HCT116 (cell line): ENCODE results near the gene ZNF524. TPM values are rescaled to one million over a fixed set of nuclear protein-coding genes. Genes with fewer than 3 reads are reported as not detected.

Experiments
- ATAC-seq: fragments of 200-7000 bp; cut with Tn5 transposase; 2 replicates; pipeline ENCODE4 v1.9.1; 2020; ENCODE audit warnings: mild to moderate bottlenecking, moderate library complexity
- BruUV-seq: library from RNA; stranded (reverse); fragments of 400-500 nt; replicated peaks from 2 replicates; lab custom pipeline; 2021; lab: Mats Ljungman, UMichigan
- CTCF ChIA-PET: fragments of 300-600 bp; sonication (Branson Sonifier 250); formaldehyde crosslinking; loops from one replicate; lab custom pipeline; 2021; ENCODE audit warnings: antibody characterized with exemption; lab: Charles Lee
- POLR2A ChIA-PET: fragments of 300-600, 350-600 bp; sonication (Branson Sonifier 250); formaldehyde crosslinking; loops from one replicate; lab custom pipeline; 2021; ENCODE audit warnings: antibody characterized with exemption; lab: Charles Lee
- RAD21 ChIA-PET, 2 experiments: fragments of 300-600 bp; sonication (Branson Sonifier 250); formaldehyde crosslinking; loops; one replicate each; lab custom pipeline; 2023; ENCODE audit warnings: low total read pairs in 2 of 2; ENCODE audit not compliant: uncharacterized antibody in 2 of 2, unreplicated experiment in 2 of 2, low non-redundant PET in 1 of 2; lab: Charles Lee
- DNase-seq: peaks from one replicate; pipeline ENCODE4 v3.0.0-alpha.2; 2010; ENCODE audit warnings: low read depth, low spot score
- H2AFZ ChIP-seq: fragments of 200-600 bp; shearing (Covaris generic), sonication (generic); 2 replicates; pipeline ENCODE4 v1.6.1; 2017; ENCODE audit warnings: low read depth, mixed run types, mixed read lengths, antibody characterized with exemption, low read length; ENCODE audit not compliant: poor library complexity, severe bottlenecking
- H3K27ac ChIP-seq: 2 replicates; pipeline ENCODE4 v1.5.1; 2012; ENCODE audit warnings: low read depth, low read length
- H3K27me3 ChIP-seq: fragments of 200-600 bp; sonication (generic); 2 replicates; pipeline ENCODE4 v1.6.1; 2016; ENCODE audit warnings: mixed run types, low read length, mixed read lengths; ENCODE audit not compliant: insufficient read depth
- H3K36me3 ChIP-seq, 2 experiments: fragments of 200-500 bp in 1 of 2; fragments of 200-600 bp in 1 of 2; sonication (Bioruptor generic) in 1 of 2; sonication (generic) in 1 of 2; 2 replicates each; pipeline versions ENCODE4 v1.5.1 to v1.6.1; 2014 to 2016; ENCODE audit warnings: low read length in 2 of 2, inconsistent platforms in 1 of 2, mixed read lengths in 1 of 2, mixed run types in 1 of 2; ENCODE audit not compliant: insufficient read depth in 2 of 2, control insufficient read depth in 1 of 2
- H3K4me1 ChIP-seq, 2 experiments: fragments of 200-600 bp in 1 of 2; sonication (generic) in 1 of 2; 2 replicates each; pipeline versions ENCODE4 v1.5.1 to v1.6.1; 2012 to 2017; ENCODE audit warnings: low read length in 2 of 2, inconsistent platforms in 1 of 2, mild to moderate bottlenecking in 1 of 2, mixed read lengths in 1 of 2, mixed run types in 1 of 2, moderate library complexity in 1 of 2; ENCODE audit not compliant: insufficient read depth in 2 of 2, control insufficient read depth in 1 of 2
- H3K4me2 ChIP-seq: fragments of 200-600 bp; sonication (generic); 2 replicates; pipeline ENCODE4 v1.6.1; 2017; ENCODE audit warnings: mixed run types, low read length, mixed read lengths
- H3K4me3 ChIP-seq, 2 experiments: fragments of 200-600 bp in 1 of 2; sonication (generic) in 1 of 2; replicated peaks in 1 of 2; 2 replicates each; pipeline ENCODE4 v1.5.1; 2011 to 2016; ENCODE audit warnings: low read length in 2 of 2, control low read depth in 1 of 2, low read depth in 1 of 2, mild to moderate bottlenecking in 1 of 2, mixed read lengths in 1 of 2, mixed run types in 1 of 2
- H3K79me2 ChIP-seq: fragments of 200-600 bp; sonication (generic); 2 replicates; pipeline ENCODE4 v1.6.1; 2017; ENCODE audit warnings: mild to moderate bottlenecking, mixed run types, low read length, moderate library complexity, mixed read lengths; ENCODE audit not compliant: insufficient read depth
- H3K9ac ChIP-seq: fragments of 200-600 bp; sonication (generic); 2 replicates; pipeline ENCODE4 v1.6.1; 2016; ENCODE audit warnings: low read length, mixed read lengths
- H3K9me2 ChIP-seq: fragments of 200-600 bp; sonication (generic), shearing (Covaris generic); 2 replicates; pipeline ENCODE4 v1.6.1; 2017; ENCODE audit warnings: mixed run types, mild to moderate bottlenecking, moderate library complexity; ENCODE audit not compliant: insufficient read depth
- H3K9me3 ChIP-seq, 2 experiments: fragments of 200-500 bp in 1 of 2; fragments of 200-600 bp in 1 of 2; sonication (Bioruptor generic) in 1 of 2; sonication (generic) in 1 of 2; 2 replicates each; pipeline ENCODE4 v1.6.1; 2014 to 2017; ENCODE audit warnings: low read length in 2 of 2, mixed read lengths in 2 of 2, inconsistent platforms in 1 of 2, low read depth in 1 of 2, mild to moderate bottlenecking in 1 of 2, mixed run types in 1 of 2, moderate library complexity in 1 of 2; ENCODE audit not compliant: control insufficient read depth in 1 of 2, insufficient read depth in 1 of 2
- H4K20me1 ChIP-seq: fragments of 200-600 bp; sonication (generic), shearing (Covaris generic); 2 replicates; pipeline ENCODE4 v1.6.1; 2017; ENCODE audit warnings: mixed run types, mild to moderate bottlenecking, moderate library complexity; ENCODE audit not compliant: insufficient read depth
- ATF3 ChIP-seq: IDR thresholded peaks from 2 replicates; pipeline ENCODE4 v1.6.1; 2012
- CTCF ChIP-seq, 3 experiments: fragments of 200-600 bp in 1 of 3; sonication (generic) in 1 of 3; IDR thresholded peaks in 2 of 3; conservative IDR thresholded peaks in 1 of 3; 2 replicates each; pipeline ENCODE4 v1.5.1; 2012 to 2017; ENCODE audit warnings: low read depth in 2 of 3, low read length in 2 of 3, antibody characterized with exemption in 1 of 3, borderline replicate concordance in 1 of 3, control low read depth in 1 of 3, mild to moderate bottlenecking in 1 of 3, mixed read lengths in 1 of 3, mixed run types in 1 of 3, moderate library complexity in 1 of 3; ENCODE audit not compliant: insufficient read depth in 1 of 3
- ELF1 ChIP-seq: IDR thresholded peaks from 2 replicates; pipeline ENCODE4 v1.6.1; 2012; ENCODE audit warnings: low read depth, borderline replicate concordance
- EZH2phosphoT487 ChIP-seq: fragments of 200-600 bp; IDR thresholded peaks from 2 replicates; pipeline ENCODE4 v1.6.1; 2018; ENCODE audit warnings: antibody characterized with exemption, borderline replicate concordance
- FOSL1 ChIP-seq: IDR thresholded peaks from 2 replicates; pipeline ENCODE4 v1.6.1; 2012; ENCODE audit warnings: low read depth
- JUND ChIP-seq: IDR thresholded peaks from 2 replicates; pipeline ENCODE4 v1.6.1; 2012
- POLR2A ChIP-seq: IDR thresholded peaks from 2 replicates; pipeline ENCODE4 v1.7.0; 2011; ENCODE audit warnings: borderline replicate concordance; ENCODE audit not compliant: insufficient read depth, insufficient read length; ENCODE audit errors: extremely low read depth
- RAD21 ChIP-seq: IDR thresholded peaks from 2 replicates; pipeline ENCODE4 v1.6.1; 2012; ENCODE audit warnings: low read depth, mild to moderate bottlenecking
- SIN3A ChIP-seq: IDR thresholded peaks from 2 replicates; pipeline ENCODE4 v1.6.1; 2012; ENCODE audit warnings: low read depth
- SP1 ChIP-seq: IDR thresholded peaks from 2 replicates; pipeline ENCODE4 v1.6.1; 2012; ENCODE audit warnings: low read depth
- TCF7L2 ChIP-seq: IDR thresholded peaks from 2 replicates; pipeline ENCODE4 v1.7.0; 2011; ENCODE audit warnings: borderline replicate concordance, inconsistent platforms; ENCODE audit not compliant: insufficient read depth, insufficient read length; ENCODE audit errors: extremely low read depth
- YY1 ChIP-seq: IDR thresholded peaks from 2 replicates; pipeline ENCODE4 v1.6.1; 2011; ENCODE audit warnings: low read length, low read depth, moderate library complexity, mild to moderate bottlenecking; ENCODE audit not compliant: insufficient replicate concordance; ENCODE audit errors: extremely low read depth
- ZNF274 ChIP-seq: fragments of 200-500 bp; sonication (Bioruptor generic); IDR thresholded peaks from 2 replicates; pipeline ENCODE4 v1.6.1; 2014; ENCODE audit warnings: mild to moderate bottlenecking, low read depth, low read length, inconsistent platforms
- intact Hi-C: fragments of 100-400 bp; cut with micrococcal nuclease; formaldehyde crosslinking; loops from 2 replicates; pipeline ENCODE4 v1.10.0; 2022
- total RNA-seq: library from RNA; stranded (reverse); gene quantifications from one replicate; pipeline ENCODE4 v1.2.1, GENCODE V29; 2021; ENCODE audit not compliant: unreplicated experiment
- TF ChIP-seq, protein P1 (sequence below): IDR thresholded peaks from 2 replicates; pipeline ENCODE4 v1.6.1; 2012
- TF ChIP-seq, protein P2 (sequence below): IDR thresholded peaks from 2 replicates; pipeline ENCODE4 v1.6.1; 2011; ENCODE audit warnings: mild to moderate bottlenecking, low read length, moderate library complexity; ENCODE audit not compliant: insufficient replicate concordance; ENCODE audit errors: extremely low read depth

Gene ZNF524
- total RNA-seq, 1 experiment from 2014 or later = 17.2 TPM

GRCh38 chr19:55650602-55651230 lies 50.6 kb downstream of the ZNF524 start:
- Histone ChIP-seq H3K4me2 (no peak overlapping the region), H3K9me2 (no peaks in the 10 kb centered on the region), H3K9ac (no peak overlapping the region), H3K4me3 (no peak overlapping the region), H3K27ac (no peak overlapping the region), H3K4me1 (peaks cover 6 to 10% of the 10 kb centered on the region in 2 experiments; a peak in 3 of 4 replicates), H3K9me3 (no peaks in the 10 kb centered on the region), H4K20me1 (no peaks in the 10 kb centered on the region), H3K27me3 (no peaks in the 10 kb centered on the region), H3K79me2 (peaks cover 6% of the 10 kb centered on the region), H3K36me3 (peaks cover under 1% of the 10 kb centered on the region in 2 experiments; a peak in 2 of 4 replicates), H2AFZ (no peak overlapping the region)
- TF ChIP-seq EZH2phosphoT487 (no peak), RAD21 (no peak), ZNF274 (no peak), TCF7L2 (no peak), POLR2A (no peak), SP1 (no peak), CTCF (IDR thresholded peaks at IDR 0.05 in 2 of 3, conservative IDR thresholded peaks at IDR 0.05 in 1 of 3; ENCODE audit: borderline replicate concordance in 1 of 3, insufficient read depth in 1 of 3, low read depth in 2 of 3, low read length in 2 of 3) (no peak), SIN3A (no peak), ELF1 (no peak), FOSL1 (no peak), YY1 (no peak), ATF3 (no peak), JUND (no peak)
- TF ChIP-seq, protein P1, sequence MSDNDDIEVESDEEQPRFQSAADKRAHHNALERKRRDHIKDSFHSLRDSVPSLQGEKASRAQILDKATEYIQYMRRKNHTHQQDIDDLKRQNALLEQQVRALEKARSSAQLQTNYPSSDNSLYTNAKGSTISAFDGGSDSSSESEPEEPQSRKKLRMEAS = no peak
- TF ChIP-seq, protein P2, sequence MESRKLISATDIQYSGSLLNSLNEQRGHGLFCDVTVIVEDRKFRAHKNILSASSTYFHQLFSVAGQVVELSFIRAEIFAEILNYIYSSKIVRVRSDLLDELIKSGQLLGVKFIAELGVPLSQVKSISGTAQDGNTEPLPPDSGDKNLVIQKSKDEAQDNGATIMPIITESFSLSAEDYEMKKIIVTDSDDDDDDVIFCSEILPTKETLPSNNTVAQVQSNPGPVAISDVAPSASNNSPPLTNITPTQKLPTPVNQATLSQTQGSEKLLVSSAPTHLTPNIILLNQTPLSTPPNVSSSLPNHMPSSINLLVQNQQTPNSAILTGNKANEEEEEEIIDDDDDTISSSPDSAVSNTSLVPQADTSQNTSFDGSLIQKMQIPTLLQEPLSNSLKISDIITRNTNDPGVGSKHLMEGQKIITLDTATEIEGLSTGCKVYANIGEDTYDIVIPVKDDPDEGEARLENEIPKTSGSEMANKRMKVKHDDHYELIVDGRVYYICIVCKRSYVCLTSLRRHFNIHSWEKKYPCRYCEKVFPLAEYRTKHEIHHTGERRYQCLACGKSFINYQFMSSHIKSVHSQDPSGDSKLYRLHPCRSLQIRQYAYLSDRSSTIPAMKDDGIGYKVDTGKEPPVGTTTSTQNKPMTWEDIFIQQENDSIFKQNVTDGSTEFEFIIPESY = no peak
- ChIA-PET CTCF (no interaction called here), POLR2A (no interaction called here), RAD21 (no interaction called here)
- ATAC-seq = no peak
- no TSS peak for BruUV-seq
- intact Hi-C loops = no loop called here
- no peak for DNase-seq
